ENCODE measurements around the gene HAT1.

Gene HAT1

GRCh38 chr2:171939058-171939742, 16.9 kb downstream of the HAT1 start:
- no peak for DNase-seq (ENCODE audit: low read depth)
- H3K4me3 ChIP-seq (ENCODE audit: control insufficient read depth, low read depth, low read length), result no peak overlapping the region
- no peak for TF ChIP-seq CTCF (IDR thresholded peaks at IDR 0.05; ENCODE audit: control insufficient read depth, insufficient read depth, low read depth, low read length, missing control alignments)

- DNase-seq (ENCODE audit: low read depth), result no peak
- H3K4me3 ChIP-seq (ENCODE audit: control insufficient read depth, low read depth, low read length), result no peak overlapping the region
- no peak for TF ChIP-seq CTCF (IDR thresholded peaks at IDR 0.05; ENCODE audit: control insufficient read depth, insufficient read depth, low read depth, low read length, missing control alignments)
Measured at GRCh38 chr2:171939743-171940071, 17.4 kb downstream of the HAT1 start.

GRCh38 chr2:171941316-171941699, 19.0 kb downstream of the HAT1 start:
- no peak for TF ChIP-seq CTCF (IDR thresholded peaks at IDR 0.05; ENCODE audit: control insufficient read depth, insufficient read depth, low read depth, low read length, missing control alignments)
- no peak for DNase-seq (ENCODE audit: low read depth)

GRCh38 chr2:171943869-171944268, 21.6 kb downstream of the HAT1 start:
- no peak overlapping the region for H3K4me3 ChIP-seq (ENCODE audit: control insufficient read depth, low read depth, low read length)
- DNase-seq (ENCODE audit: low read depth), result no peak
- no peak for TF ChIP-seq CTCF (IDR thresholded peaks at IDR 0.05; ENCODE audit: control insufficient read depth, insufficient read depth, low read depth, low read length, missing control alignments)

More at GRCh38 chr2:171941316-171941699, 19.0 kb downstream of the HAT1 start:
- no peak overlapping the region for H3K4me3 ChIP-seq (ENCODE audit: control insufficient read depth, low read depth, low read length)

- no peak overlapping the region for H3K4me3 ChIP-seq (ENCODE audit: control insufficient read depth, low read depth, low read length)
- TF ChIP-seq CTCF (IDR thresholded peaks at IDR 0.05; ENCODE audit: control insufficient read depth, insufficient read depth, low read depth, low read length, missing control alignments), result no peak
- no peak for DNase-seq (ENCODE audit: low read depth)
Measured at GRCh38 chr2:171952276-171952675, 30.0 kb downstream of the HAT1 start.

GRCh38 chr2:171952748-171953147, 30.5 kb downstream of the HAT1 start:
- no peak for TF ChIP-seq CTCF (IDR thresholded peaks at IDR 0.05; ENCODE audit: control insufficient read depth, insufficient read depth, low read depth, low read length, missing control alignments)
- no peak for DNase-seq (ENCODE audit: low read depth)
- no peak overlapping the region for H3K4me3 ChIP-seq (ENCODE audit: control insufficient read depth, low read depth, low read length)
